Ovary (tissue), 9 donors: ENCODE results near the gene LRP2. TPM values are rescaled to one million over a fixed set of nuclear protein-coding genes. Genes with fewer than 3 reads are reported as not detected.

Experiments used
- DNase-seq, 5 donors: peaks; one replicate each; pipeline ENCODE4 v3.0.0-alpha.2; 2019 to 2020
- H3K27ac ChIP-seq, 2 donors: fragments of 200-600 bp; one replicate each; pipeline versions ENCODE4 v1.5.1 to v1.8.0; 2019 to 2022
- H3K27me3 ChIP-seq: fragments of 200-600 bp; one replicate; pipeline ENCODE4 v1.8.0; 2022
- H3K36me3 ChIP-seq: fragments of 200-600 bp; sonication (generic); one replicate; pipeline ENCODE4 v1.5.1; 2019
- H3K4me1 ChIP-seq: one replicate; pipeline ENCODE4 v1.8.1; 2013; ENCODE audit warnings: mild to moderate bottlenecking, moderate library complexity; ENCODE audit not compliant: insufficient read depth
- H3K4me3 ChIP-seq: fragments of 200-600 bp; sonication (generic); one replicate; pipeline ENCODE4 v1.5.1; 2017
- H3K9me3 ChIP-seq, 2 donors: fragments of 200-600 bp in 1 of 2; sonication (generic) in 1 of 2; one replicate each; pipeline versions ENCODE4 v1.5.1 to v1.8.1; 2013 to 2019; ENCODE audit warnings: mild to moderate bottlenecking in 1 of 2, moderate library complexity in 1 of 2
- EP300 ChIP-seq: sonication (generic); formaldehyde crosslinking; IDR thresholded peaks from one replicate; pipeline ENCODE4 v1.6.1; 2017; ENCODE audit warnings: antibody characterized with exemption
- POLR2A ChIP-seq: fragments of 450-650 bp; IDR thresholded peaks from one replicate; pipeline ENCODE4 v1.6.1; 2017; ENCODE audit warnings: antibody characterized with exemption, mild to moderate bottlenecking, moderate library complexity
- WGBS, 3 donors: extraction: QIAGEN DNeasy Blood & Tissue Kit in 1 of 3; methylation state at CpG; one replicate each; pipeline versions ENCODE4 v1.1.5 to v1.1.7; 2013 to 2017; 5-methylcytosine and 5-hydroxymethylcytosine counted together
- intact Hi-C, 4 donors: fragments of 100-400 bp; cut with DNase I; formaldehyde crosslinking; loops; one replicate each; pipeline versions ENCODE4 v1.11.0 to v1.15.1; 2022 to 2023
- polyA plus RNA-seq, 2 donors: library from polyadenylated mRNA; stranded (reverse); fragments of 200-250 nt in 1 of 2; fragments of 350-450 nt in 1 of 2; fragmentation: Illumina TruSeq in 1 of 2; extraction: RNeasy Lipid Tissue Mini Kit (QIAGEN cat#74804) in 1 of 2; gene quantifications; one replicate each; pipeline ENCODE4 v1.2.3, GENCODE V29; 2013 to 2014
- total RNA-seq, 7 donors: library from RNA; depleted of rRNA in 2 of 7; stranded (reverse); fragments of >200 nt in 2 of 7; fragmentation: NEBNext Ultra II Directional in 3 of 7; extraction: Animal tissue kit (Norgen Biotek cat#: 25700) in 3 of 7; gene quantifications; one replicate each; pipeline versions ENCODE4 v1.1.0 to v1.2.4, GENCODE V29; 2016 to 2023
- TF ChIP-seq, protein P1 (sequence below), 3 donors: fragments of 450-650 bp in 2 of 3; fragments of 200-600 bp in 1 of 3; IDR thresholded peaks; one replicate each; pipeline versions ENCODE4 v1.5.1 to v1.8.0; 2016 to 2022; ENCODE audit warnings: antibody characterized with exemption in 3 of 3, mild to moderate bottlenecking in 1 of 3
- donor health status: DM: no; HTN: no; CAD: no; lungs with moderate emphysema.
- donor health status: DM: no; HTN: no; CAD: no.
- donor health status: Bipolar disorder and iron deficiency.
- donor health status: DM: yes; HTN: yes; CAD: no.
- donor health status: DM: no; HTN: no; CAD: no.
- donor health status: DM: yes; HTN: yes; CAD: no.

LRP2 gene
- total and polyA plus RNA-seq, 9 donors, result 0.01 to 13.4 (median 0.24) TPM

DNA sequence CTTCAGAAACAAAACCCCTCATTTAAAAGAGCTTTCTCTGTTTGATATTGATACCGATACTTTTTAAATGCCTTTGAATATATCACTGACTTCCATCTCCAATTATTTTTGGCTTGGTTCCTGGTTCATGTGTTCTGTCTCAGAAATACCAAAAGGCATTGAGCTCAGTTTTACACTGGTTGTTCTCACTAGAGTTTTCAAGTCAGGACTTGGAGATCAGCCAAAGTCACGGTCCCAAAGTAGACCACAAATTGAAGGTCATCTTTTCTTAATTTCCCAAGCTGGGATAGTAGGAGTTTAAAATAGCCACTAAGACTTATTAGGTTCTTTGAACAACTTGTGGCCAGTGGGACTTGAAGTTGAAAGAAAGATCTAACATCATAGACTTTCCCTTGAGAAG, 268.8 kb downstream of the LRP2 start:
- TF ChIP-seq POLR2A (no peak), EP300 (no peak)
- TF ChIP-seq, protein P1, sequence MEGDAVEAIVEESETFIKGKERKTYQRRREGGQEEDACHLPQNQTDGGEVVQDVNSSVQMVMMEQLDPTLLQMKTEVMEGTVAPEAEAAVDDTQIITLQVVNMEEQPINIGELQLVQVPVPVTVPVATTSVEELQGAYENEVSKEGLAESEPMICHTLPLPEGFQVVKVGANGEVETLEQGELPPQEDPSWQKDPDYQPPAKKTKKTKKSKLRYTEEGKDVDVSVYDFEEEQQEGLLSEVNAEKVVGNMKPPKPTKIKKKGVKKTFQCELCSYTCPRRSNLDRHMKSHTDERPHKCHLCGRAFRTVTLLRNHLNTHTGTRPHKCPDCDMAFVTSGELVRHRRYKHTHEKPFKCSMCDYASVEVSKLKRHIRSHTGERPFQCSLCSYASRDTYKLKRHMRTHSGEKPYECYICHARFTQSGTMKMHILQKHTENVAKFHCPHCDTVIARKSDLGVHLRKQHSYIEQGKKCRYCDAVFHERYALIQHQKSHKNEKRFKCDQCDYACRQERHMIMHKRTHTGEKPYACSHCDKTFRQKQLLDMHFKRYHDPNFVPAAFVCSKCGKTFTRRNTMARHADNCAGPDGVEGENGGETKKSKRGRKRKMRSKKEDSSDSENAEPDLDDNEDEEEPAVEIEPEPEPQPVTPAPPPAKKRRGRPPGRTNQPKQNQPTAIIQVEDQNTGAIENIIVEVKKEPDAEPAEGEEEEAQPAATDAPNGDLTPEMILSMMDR (IDR thresholded peaks at IDR 0.05), result no peak
- Histone ChIP-seq H3K27me3 (no peaks in the 10 kb centered on the region), H3K4me1 (no peaks in the 10 kb centered on the region), H3K9me3 (no peaks in the 10 kb centered on the region), H3K4me3 (no peak overlapping the region), H3K36me3 (no peaks in the 10 kb centered on the region), H3K27ac (no peak overlapping the region)
- no peak for DNase-seq
- WGBS, 3 donors, result 44 to 54% (median 50%) methylated on average over 2 of the region's 2 CpGs
- intact Hi-C loops, result no loop called here

DNA sequence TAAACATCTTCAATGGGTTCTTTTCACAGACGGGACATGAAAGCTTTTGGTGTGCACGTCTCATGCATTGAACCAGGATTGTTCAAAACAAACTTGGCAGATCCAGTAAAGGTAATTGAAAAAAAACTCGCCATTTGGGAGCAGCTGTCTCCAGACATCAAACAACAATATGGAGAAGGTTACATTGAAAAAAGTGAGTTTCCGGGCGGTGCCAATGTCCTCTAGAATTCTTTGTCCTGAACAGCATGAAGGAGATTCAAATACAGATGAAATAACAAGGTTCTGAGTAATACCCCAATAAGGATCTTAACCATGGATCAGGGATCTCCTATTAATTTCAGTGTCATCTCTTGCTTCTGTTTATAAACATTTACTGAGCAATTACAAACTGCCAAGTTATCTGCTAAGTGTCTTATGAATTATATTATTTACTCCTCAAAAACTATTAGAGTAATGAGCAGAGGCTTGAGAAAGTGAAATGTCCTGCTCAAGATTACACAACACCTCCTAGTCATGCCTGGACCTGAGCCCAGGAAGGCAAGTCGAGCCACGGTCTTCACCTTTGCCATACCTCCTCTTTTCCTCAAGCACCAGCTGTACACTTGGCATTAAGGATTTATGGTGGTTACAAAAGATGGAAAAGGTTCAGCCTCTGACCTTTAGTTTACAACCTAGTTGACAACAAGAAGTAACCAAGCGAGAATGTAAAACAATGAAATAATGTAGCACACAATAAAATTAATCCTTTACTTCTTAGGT, 270.4 kb downstream of the LRP2 start:
- TF ChIP-seq, protein P1 (IDR thresholded peaks at IDR 0.05), result no peak
- TF ChIP-seq EP300 (no peak), POLR2A (no peak)
- no peaks in the 10 kb centered on the region for H3K4me1 ChIP-seq
- no peak overlapping the region for H3K27ac ChIP-seq
- H3K4me3 ChIP-seq, result no peak overlapping the region
- intact Hi-C loops, result no loop called here
- no peaks in the 10 kb centered on the region for H3K9me3 ChIP-seq
- no peaks in the 10 kb centered on the region for H3K36me3 ChIP-seq
- DNase-seq, result no peak
- H3K27me3 ChIP-seq, result no peaks in the 10 kb centered on the region
- WGBS, 3 donors, result 63 to 70% (median 67%) methylated on average over 8 of the region's 8 CpGs

DNA sequence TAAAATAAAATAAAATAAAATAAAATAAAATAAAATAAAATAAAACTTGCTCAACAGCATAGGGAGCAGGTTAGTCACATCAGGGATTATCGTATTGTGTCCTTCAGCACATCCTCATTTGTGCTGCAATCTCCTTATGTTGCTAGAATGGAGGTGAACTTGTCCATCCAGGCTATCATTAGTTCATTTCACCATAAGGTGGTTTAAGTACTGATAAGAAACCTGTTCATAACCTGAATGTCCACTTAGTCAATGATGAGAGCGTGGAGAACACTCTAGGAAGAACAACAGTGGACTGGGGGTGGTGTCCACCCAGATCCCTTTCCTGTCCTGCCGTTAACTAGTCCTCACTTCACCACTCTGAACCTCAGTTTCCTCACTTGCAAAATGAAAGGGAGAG, 271.1 kb downstream of the LRP2 start:
- TF ChIP-seq, protein P1 (IDR thresholded peaks at IDR 0.05), result no peak
- TF ChIP-seq EP300, result no peak
- no peak for TF ChIP-seq POLR2A
- no peaks in the 10 kb centered on the region for H3K36me3 ChIP-seq
- no peak for DNase-seq
- H3K9me3 ChIP-seq, result no peaks in the 10 kb centered on the region
- no peaks in the 10 kb centered on the region for H3K4me1 ChIP-seq
- H3K27me3 ChIP-seq, result no peaks in the 10 kb centered on the region
- intact Hi-C loops, result no loop called here
- no peak overlapping the region for H3K27ac ChIP-seq
- WGBS, 3 donors, result 83 to 95% (median 87%) methylated on average over 3 of the region's 3 CpGs
- H3K4me3 ChIP-seq, result no peak overlapping the region

GRCh38 chr2:169090133-169090820, 272.1 kb downstream of the LRP2 start:
- H3K27me3 ChIP-seq, result no peaks in the 10 kb centered on the region
- 68 to 71% (median 69%) methylated on average over 6 of the region's 6 CpGs for WGBS, 3 donors
- no peaks in the 10 kb centered on the region for H3K36me3 ChIP-seq
- no peak for DNase-seq
- no peak for TF ChIP-seq POLR2A
- no peak for TF ChIP-seq EP300
- TF ChIP-seq, protein P1 (IDR thresholded peaks at IDR 0.05), result no peak
- H3K9me3 ChIP-seq, result no peaks in the 10 kb centered on the region
- intact Hi-C loops, result no loop called here
- H3K4me3 ChIP-seq, result no peak overlapping the region
- no peak overlapping the region for H3K27ac ChIP-seq
- H3K4me1 ChIP-seq, result no peaks in the 10 kb centered on the region
